Omental fat pad (tissue), 4 donors: ENCODE results near the gene WNT7A. TPM values are rescaled to one million over a fixed set of nuclear protein-coding genes. Genes with fewer than 3 reads are reported as not detected.

Experiments used
- ATAC-seq: fragments of 150-250 bp; one replicate; pipeline ENCODE4 v1.9.1; 2016; ENCODE audit warnings: mild to moderate bottlenecking, moderate library complexity; ENCODE audit not compliant: low FRiP score
- DNase-seq: peaks from one replicate; pipeline ENCODE4 v3.0.0-alpha.2; 2019; ENCODE audit warnings: low spot score
- CTCF ChIP-seq, 3 donors: fragments of 450-650 bp; IDR thresholded peaks; one replicate each; pipeline ENCODE4 v1.5.1; 2016 to 2017; ENCODE audit warnings: antibody characterized with exemption in 3 of 3, mild to moderate bottlenecking in 3 of 3, moderate library complexity in 2 of 3
- total RNA-seq, 4 donors: library from RNA; depleted of rRNA; stranded (reverse); fragments of >200 nt; gene quantifications; one replicate each; pipeline ENCODE4 v1.1.0, GENCODE V29; 2016

The WNT7A gene
- total RNA-seq, 4 donors from 2014 or later = not detected

- DNase-seq = no peak
- ATAC-seq = no peak
These were observed 96.4 kb downstream of the WNT7A start for GRCh38 chr3:13783476-13783875.

GRCh38 chr3:13782501-13782900, 97.4 kb downstream of the WNT7A start:
- TF ChIP-seq CTCF (IDR thresholded peaks at IDR 0.05) = no peak

More at GRCh38 chr3:13783476-13783875, 96.4 kb downstream of the WNT7A start:
- no peak for TF ChIP-seq CTCF (IDR thresholded peaks at IDR 0.05)

GRCh38 chr3:13781417-13781816, 98.5 kb downstream of the WNT7A start:
- ATAC-seq = no peak
- no peak for DNase-seq
- TF ChIP-seq CTCF (IDR thresholded peaks at IDR 0.05) = no peak

More at GRCh38 chr3:13782501-13782900, 97.4 kb downstream of the WNT7A start:
- DNase-seq (no peak), ATAC-seq (no peak)

GRCh38 chr3:13780432-13781176, 99.3 kb downstream of the WNT7A start:
- TF ChIP-seq CTCF (IDR thresholded peaks at IDR 0.05) = no peak
- DNase-seq = no peak
- no peak for ATAC-seq

- ATAC-seq = no peak
- no peak for DNase-seq
- no peak for TF ChIP-seq CTCF (IDR thresholded peaks at IDR 0.05)
These were observed 103.4 kb downstream of the WNT7A start for GRCh38 chr3:13776253-13777050.

- no peak for TF ChIP-seq CTCF (IDR thresholded peaks at IDR 0.05)
- DNase-seq (no peak), ATAC-seq (no peak)
These were observed 106.8 kb downstream of the WNT7A start for GRCh38 chr3:13772885-13773745.
